ENCODE results near the gene CLEC12A. TPM values are rescaled to one million over a fixed set of nuclear protein-coding genes. Genes with fewer than 3 reads are reported as not detected.

Gene CLEC12A
- total RNA-seq, 6 donors from 2014 or later, result 3.1 to 63.5 (median 9.2) TPM

DNA sequence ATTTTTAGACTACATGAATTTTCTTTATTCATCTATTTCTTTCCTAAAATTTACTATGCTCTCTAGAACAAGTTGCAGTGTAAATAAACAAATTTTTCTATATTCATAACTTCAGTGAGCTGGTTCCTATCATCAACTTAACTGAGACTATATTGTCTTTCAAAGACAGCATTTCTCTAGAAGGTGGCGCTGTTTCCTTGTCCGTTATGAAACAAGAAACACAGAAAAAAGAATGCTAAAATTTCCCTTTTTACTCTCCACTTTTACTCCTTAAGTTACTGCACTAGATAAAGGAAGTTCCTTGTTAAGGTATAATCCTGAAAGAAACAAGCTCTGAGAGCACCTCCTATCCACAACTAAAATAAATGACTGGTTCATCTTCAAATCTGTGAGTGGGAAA lies 30.8 kb upstream of the CLEC12A start:
- TF ChIP-seq EP300 (IDR thresholded peaks at IDR 0.05), result no peak
- TF ChIP-seq, protein P1, sequence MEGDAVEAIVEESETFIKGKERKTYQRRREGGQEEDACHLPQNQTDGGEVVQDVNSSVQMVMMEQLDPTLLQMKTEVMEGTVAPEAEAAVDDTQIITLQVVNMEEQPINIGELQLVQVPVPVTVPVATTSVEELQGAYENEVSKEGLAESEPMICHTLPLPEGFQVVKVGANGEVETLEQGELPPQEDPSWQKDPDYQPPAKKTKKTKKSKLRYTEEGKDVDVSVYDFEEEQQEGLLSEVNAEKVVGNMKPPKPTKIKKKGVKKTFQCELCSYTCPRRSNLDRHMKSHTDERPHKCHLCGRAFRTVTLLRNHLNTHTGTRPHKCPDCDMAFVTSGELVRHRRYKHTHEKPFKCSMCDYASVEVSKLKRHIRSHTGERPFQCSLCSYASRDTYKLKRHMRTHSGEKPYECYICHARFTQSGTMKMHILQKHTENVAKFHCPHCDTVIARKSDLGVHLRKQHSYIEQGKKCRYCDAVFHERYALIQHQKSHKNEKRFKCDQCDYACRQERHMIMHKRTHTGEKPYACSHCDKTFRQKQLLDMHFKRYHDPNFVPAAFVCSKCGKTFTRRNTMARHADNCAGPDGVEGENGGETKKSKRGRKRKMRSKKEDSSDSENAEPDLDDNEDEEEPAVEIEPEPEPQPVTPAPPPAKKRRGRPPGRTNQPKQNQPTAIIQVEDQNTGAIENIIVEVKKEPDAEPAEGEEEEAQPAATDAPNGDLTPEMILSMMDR (IDR thresholded peaks at IDR 0.05), result peak in 1 of 6 experiments; percentile 18
- no peaks in the 10 kb centered on the region for H3K36me3 ChIP-seq
- H3K4me1 ChIP-seq, result no peaks in the 10 kb centered on the region
- no peak overlapping the region for H3K4me3 ChIP-seq
- ATAC-seq (ENCODE audit: low FRiP score in 2 of 2) (no peak), DNase-seq (no peak)
- H3K27ac ChIP-seq, result no peak overlapping the region
- no peaks in the 10 kb centered on the region for H3K9me3 ChIP-seq
- no peaks in the 10 kb centered on the region for H3K27me3 ChIP-seq
- WGBS, 2 donors, result 25 to 38% methylated on average over 2 of the region's 2 CpGs

DNA sequence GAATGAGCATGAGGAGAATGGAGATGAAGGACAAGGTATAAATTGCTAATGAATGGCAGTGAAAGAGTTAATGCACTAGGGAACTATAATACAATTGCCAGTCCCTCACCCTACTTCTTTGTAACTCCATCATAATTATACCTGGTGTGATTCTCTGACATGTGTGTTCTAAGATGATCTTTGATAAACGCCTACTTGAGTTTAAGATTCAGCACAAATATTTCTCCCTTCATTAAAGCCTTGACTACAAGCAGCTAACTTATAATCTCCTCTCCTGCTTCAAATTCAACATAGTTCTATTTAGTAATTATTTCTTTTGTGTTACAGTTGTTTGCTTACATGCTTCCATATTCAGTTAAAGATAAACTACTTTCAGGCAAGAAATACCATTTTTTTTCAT lies 29.4 kb upstream of the CLEC12A start:
- no peak overlapping the region for H3K27ac ChIP-seq
- WGBS, 2 donors, result 76 to 89% methylated on average over 1 of the region's 1 CpG
- no peak overlapping the region for H3K4me3 ChIP-seq
- H3K4me1 ChIP-seq, result no peaks in the 10 kb centered on the region
- H3K9me3 ChIP-seq, result no peaks in the 10 kb centered on the region
- ATAC-seq (ENCODE audit: low FRiP score in 2 of 2) (no peak), DNase-seq (no peak)
- TF ChIP-seq, protein P1 (IDR thresholded peaks at IDR 0.05), result no peak
- TF ChIP-seq POLR2A (IDR thresholded peaks at IDR 0.05) (no peak), POLR2AphosphoS5 (IDR thresholded peaks at IDR 0.05) (no peak), EP300 (IDR thresholded peaks at IDR 0.05) (no peak)
- no peaks in the 10 kb centered on the region for H3K36me3 ChIP-seq
- no peaks in the 10 kb centered on the region for H3K27me3 ChIP-seq

GRCh38 chr12:9943240-9943639 lies 28.0 kb upstream of the CLEC12A start:
- ATAC-seq (ENCODE audit: low FRiP score in 2 of 2), result no peak

DNA sequence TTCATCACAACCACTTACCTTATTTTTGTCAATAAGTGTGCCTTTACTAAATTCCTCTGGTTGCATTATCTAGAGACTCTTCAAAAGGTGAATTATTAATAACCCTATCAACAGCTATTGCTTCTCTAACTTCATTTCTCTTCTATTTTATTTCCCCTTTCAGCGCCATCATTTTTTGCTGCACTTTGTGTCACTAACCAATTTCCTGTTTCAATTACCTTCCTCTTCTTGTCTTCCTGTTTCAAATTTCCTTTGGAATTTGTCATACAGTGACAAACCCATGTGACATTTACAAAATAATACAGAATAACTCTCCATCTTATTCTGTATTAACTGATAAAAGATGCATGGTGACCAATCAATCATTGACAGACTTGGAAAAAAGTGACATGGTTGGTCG lies 26.8 kb upstream of the CLEC12A start:
- DNase-seq, result no peak
- 34 to 38% methylated on average over 2 of the region's 2 CpGs for WGBS, 2 donors
- Histone ChIP-seq H3K36me3 (no peaks in the 10 kb centered on the region), H3K4me1 (peaks cover 0 to 5% (median 0%) of the 10 kb centered on the region in 4 donors), H3K4me3 (no peak overlapping the region), H3K9me3 (no peaks in the 10 kb centered on the region), H3K27me3 (no peaks in the 10 kb centered on the region), H3K27ac (peak overlapping the region in 1 of 4 donors; percentile 24)
- ATAC-seq (ENCODE audit: low FRiP score in 2 of 2), result no peak
- TF ChIP-seq POLR2A (IDR thresholded peaks at IDR 0.05), result no peak
- TF ChIP-seq EP300 (IDR thresholded peaks at IDR 0.05), result no peak

More at GRCh38 chr12:9943240-9943639, 28.0 kb upstream of the CLEC12A start:
- no peaks in the 10 kb centered on the region for H3K4me1 ChIP-seq
- no peaks in the 10 kb centered on the region for H3K36me3 ChIP-seq
- WGBS, 2 donors, result 51 to 62% methylated on average over 19 of the region's 19 CpGs
- no peaks in the 10 kb centered on the region for H3K9me3 ChIP-seq
- TF ChIP-seq POLR2A (IDR thresholded peaks at IDR 0.05), result no peak
- TF ChIP-seq POLR2AphosphoS5 (IDR thresholded peaks at IDR 0.05), result no peak
- TF ChIP-seq EP300 (IDR thresholded peaks at IDR 0.05), result no peak
- TF ChIP-seq, protein P1 (IDR thresholded peaks at IDR 0.05), result no peak
- no peaks in the 10 kb centered on the region for H3K27me3 ChIP-seq
- H3K27ac ChIP-seq, result peak overlapping the region in 1 of 4 donors; percentile 24
- peak; percentile 60 to 62 for DNase-seq
- H3K4me3 ChIP-seq, result peak overlapping the region in 1 of 4 donors; percentile 5

- no peaks in the 10 kb centered on the region for H3K27me3 ChIP-seq
- 63 to 90% methylated on average over 3 of the region's 3 CpGs for WGBS, 2 donors
- H3K4me1 ChIP-seq, result peaks cover 0 to 6% (median 3%) of the 10 kb centered on the region in 4 donors
- no peak overlapping the region for H3K4me3 ChIP-seq
- no peaks in the 10 kb centered on the region for H3K36me3 ChIP-seq
- TF ChIP-seq, protein P1 (IDR thresholded peaks at IDR 0.05), result no peak
- TF ChIP-seq POLR2A (IDR thresholded peaks at IDR 0.05), result no peak
- TF ChIP-seq EP300 (IDR thresholded peaks at IDR 0.05), result no peak
- TF ChIP-seq POLR2AphosphoS5 (IDR thresholded peaks at IDR 0.05), result no peak
- ATAC-seq (ENCODE audit: low FRiP score in 2 of 2), result no peak
- no peak for DNase-seq
- no peak overlapping the region for H3K27ac ChIP-seq
- H3K9me3 ChIP-seq, result no peaks in the 10 kb centered on the region
Measured at GRCh38 chr12:9947674-9948073, 23.5 kb upstream of the CLEC12A start.
